Stomach (tissue), 9 donors: ENCODE results near the gene RGS3. TPM values are rescaled to one million over a fixed set of nuclear protein-coding genes. Genes with fewer than 3 reads are reported as not detected.
A peak's percentile ranks its signal among the peaks of the same experiment; 100 is the strongest.

Experiments used
- DNase-seq, 2 donors: peaks; one replicate each; pipeline versions ENCODE4 v3.0.0 to v3.0.0-alpha.2; 2013 to 2019
- H3K27ac ChIP-seq, 5 donors: fragments of 200-600 bp in 4 of 5; sonication (generic) in 4 of 5; one replicate each; pipeline ENCODE4 v1.5.1; 2013 to 2019; ENCODE audit warnings: mild to moderate bottlenecking in 1 of 5, moderate library complexity in 1 of 5
- H3K27me3 ChIP-seq, 3 donors: fragments of 200-600 bp; sonication (generic); one replicate each; pipeline ENCODE4 v1.5.1; 2017 to 2019; ENCODE audit warnings: mixed run types in 1 of 3
- H3K36me3 ChIP-seq, 4 donors: fragments of 200-600 bp; sonication (generic); 1 replicate in 3 of 4; 2 replicates in 1 of 4; pipeline ENCODE4 v1.5.1; 2016 to 2019
- H3K4me1 ChIP-seq, 4 donors: fragments of 200-600 bp; sonication (generic); one replicate each; pipeline ENCODE4 v1.5.1; 2016 to 2019
- H3K4me3 ChIP-seq, 4 donors: fragments of 200-600 bp; sonication (generic) in 3 of 4; one replicate each; pipeline ENCODE4 v1.5.1; 2016 to 2019; ENCODE audit warnings: mild to moderate bottlenecking in 1 of 4
- H3K9me3 ChIP-seq, 4 donors: fragments of 200-600 bp; sonication (generic); one replicate each; pipeline ENCODE4 v1.5.1; 2016 to 2019
- CTCF ChIP-seq, 7 experiments: fragments of 450-650 bp in 4 of 7; fragments of 200-600 bp in 3 of 7; sonication (generic) in 3 of 7; IDR thresholded peaks; one replicate each; pipeline ENCODE4 v1.5.1; 2016 to 2019; ENCODE audit warnings: antibody characterized with exemption in 7 of 7, control low read depth in 2 of 7, mild to moderate bottlenecking in 1 of 7
- EP300 ChIP-seq: sonication (generic); formaldehyde crosslinking; IDR thresholded peaks from one replicate; pipeline ENCODE4 v1.6.1; 2017; ENCODE audit warnings: antibody characterized with exemption
- POLR2A ChIP-seq, 4 donors: fragments of 450-650 bp; IDR thresholded peaks; one replicate each; pipeline ENCODE4 v1.6.1; 2016; ENCODE audit warnings: antibody characterized with exemption in 4 of 4, control low read depth in 2 of 4, mild to moderate bottlenecking in 1 of 4, moderate library complexity in 1 of 4
- POLR2AphosphoS5 ChIP-seq, 3 donors: sonication (generic); formaldehyde crosslinking; IDR thresholded peaks; one replicate each; pipeline ENCODE4 v1.6.1; 2016; ENCODE audit warnings: antibody characterized with exemption in 3 of 3
- whole genome bisulfite sequencing, 5 donors: extraction: QIAGEN DNeasy Blood & Tissue Kit in 3 of 5; methylation state at CpG; one replicate each; pipeline versions ENCODE4 v1.1.5 to v1.1.7; 2013 to 2018; 5-methylcytosine and 5-hydroxymethylcytosine counted together
- intact Hi-C: fragments of 100-400 bp; cut with DNase I; formaldehyde crosslinking; loops from one replicate; pipeline ENCODE4 v1.15.1; 2023; ENCODE audit warnings: low total_unique reads
- polyA plus RNA-seq, 3 donors: library from polyadenylated mRNA; stranded (reverse); fragments of 200-250 nt; gene quantifications; one replicate each; pipeline ENCODE4 v1.2.3, GENCODE V29; 2013
- total RNA-seq, 5 donors: library from RNA; depleted of rRNA; stranded (reverse); fragments of >200 nt; gene quantifications; one replicate each; pipeline versions ENCODE4 v1.1.0 to v1.2.3, GENCODE V29; 2014 to 2016
- donor health status: healthy with polysubstance abuse.
- donor health status: Bipolar disorder and iron deficiency.
- donor health status: healthy.

The RGS3 gene
- total and polyA plus RNA-seq, 8 donors, result 26.6 to 71.4 (median 35.7) TPM

- peaks cover 0 to 22% (median 11%) of the 10 kb centered on the region in 4 donors for H3K4me1 ChIP-seq
- H3K27me3 ChIP-seq, result no peaks in the 10 kb centered on the region
- intact Hi-C loops, result no loop called here
- DNase-seq, result no peak
- H3K36me3 ChIP-seq, result no peaks in the 10 kb centered on the region
- no peak for TF ChIP-seq CTCF (IDR thresholded peaks at IDR 0.05)
- no peak for TF ChIP-seq EP300
- TF ChIP-seq POLR2AphosphoS5 (IDR thresholded peaks at IDR 0.05), result no peak
- no peak for TF ChIP-seq POLR2A (IDR thresholded peaks at IDR 0.05)
- no peak overlapping the region for H3K27ac ChIP-seq
- H3K9me3 ChIP-seq, result no peaks in the 10 kb centered on the region
- whole genome bisulfite sequencing, 5 donors, result 54 to 69% (median 63%) methylated on average over 13 to 15 of the region's 15 CpGs
- no peak overlapping the region for H3K4me3 ChIP-seq
Observed at GRCh38 chr9:113632776-113633590, 169.5 kb downstream of the RGS3 start.

GRCh38 chr9:113633782-113634595 lies 170.5 kb downstream of the RGS3 start:
- H3K36me3 ChIP-seq, result no peaks in the 10 kb centered on the region
- no peak overlapping the region for H3K27ac ChIP-seq
- H3K4me3 ChIP-seq, result no peak overlapping the region
- WGBS, 5 donors, result 76 to 83% (median 82%) methylated on average over 11 of the region's 11 CpGs
- TF ChIP-seq EP300 (no peak), POLR2AphosphoS5 (IDR thresholded peaks at IDR 0.05) (no peak), POLR2A (IDR thresholded peaks at IDR 0.05) (no peak), CTCF (IDR thresholded peaks at IDR 0.05) (no peak)
- intact Hi-C loops, result no loop called here
- no peak for DNase-seq
- H3K27me3 ChIP-seq, result no peaks in the 10 kb centered on the region
- H3K9me3 ChIP-seq, result no peaks in the 10 kb centered on the region
- H3K4me1 ChIP-seq, result peaks cover 0 to 22% (median 11%) of the 10 kb centered on the region in 4 donors

GRCh38 chr9:113634596-113635515 lies 171.3 kb downstream of the RGS3 start:
- no peaks in the 10 kb centered on the region for H3K27me3 ChIP-seq
- intact Hi-C loops, result no loop called here
- WGBS, 5 donors, result 53 to 63% (median 59%) methylated on average over 10 of the region's 10 CpGs
- H3K9me3 ChIP-seq, result no peaks in the 10 kb centered on the region
- H3K4me3 ChIP-seq, result no peak overlapping the region
- TF ChIP-seq POLR2A (IDR thresholded peaks at IDR 0.05) (no peak), POLR2AphosphoS5 (IDR thresholded peaks at IDR 0.05) (no peak), EP300 (no peak), CTCF (IDR thresholded peaks at IDR 0.05) (no peak)
- H3K27ac ChIP-seq, result peak overlapping the region in 1 of 5 donors; percentile 21
- peaks cover 0 to 22% (median 11%) of the 10 kb centered on the region in 4 donors for H3K4me1 ChIP-seq
- DNase-seq, result no peak
- H3K36me3 ChIP-seq, result no peaks in the 10 kb centered on the region

GRCh38 chr9:113635586-113635985 lies 172.1 kb downstream of the RGS3 start:
- Histone ChIP-seq H3K9me3 (no peaks in the 10 kb centered on the region), H3K4me3 (no peak overlapping the region), H3K27ac (no peak overlapping the region), H3K27me3 (no peaks in the 10 kb centered on the region), H3K36me3 (no peaks in the 10 kb centered on the region), H3K4me1 (peaks cover 0 to 26% (median 15%) of the 10 kb centered on the region in 4 donors)
- intact Hi-C loops, result no loop called here
- DNase-seq, result no peak
- TF ChIP-seq POLR2A (IDR thresholded peaks at IDR 0.05) (no peak), CTCF (IDR thresholded peaks at IDR 0.05) (no peak), POLR2AphosphoS5 (IDR thresholded peaks at IDR 0.05) (no peak), EP300 (no peak)
- WGBS, 5 donors, result 83 to 94% (median 87%) methylated on average over 5 of the region's 5 CpGs
